Measurements from ENCODE around the gene FLT3. TPM values are rescaled to one million over a fixed set of nuclear protein-coding genes. Genes with fewer than 3 reads are reported as not detected.

FLT3 gene
- total RNA-seq, 4 donors from 2014 or later, result under 0.01 to 0.90 (median 0.24) TPM; not detected in 1

- no peaks in the 10 kb centered on the region for H3K36me3 ChIP-seq
- no peak for DNase-seq
- TF ChIP-seq POLR2A (IDR thresholded peaks at IDR 0.05) (no peak), CTCF (IDR thresholded peaks at IDR 0.05) (no peak)
- peaks cover 4 to 32% of the 10 kb centered on the region in 2 donors for H3K27me3 ChIP-seq
- intact Hi-C loops (cut with DNase I; ENCODE audit: low total_unique reads), result no loop called here
- no peak overlapping the region for H3K27ac ChIP-seq
- H3K4me3 ChIP-seq, result no peak overlapping the region
- peaks cover 0 to 6% of the 10 kb centered on the region in 2 donors for H3K4me1 ChIP-seq
- no peaks in the 10 kb centered on the region for H3K9me3 ChIP-seq
Observed at GRCh38 chr13:28099396-28100149, 803 bp downstream of the FLT3 start.

- H3K36me3 ChIP-seq, result no peaks in the 10 kb centered on the region
- H3K4me3 ChIP-seq, result no peak overlapping the region
- peaks cover 4 to 32% of the 10 kb centered on the region in 2 donors for H3K27me3 ChIP-seq
- no peak overlapping the region for H3K27ac ChIP-seq
- no peak for DNase-seq
- intact Hi-C loops (cut with DNase I; ENCODE audit: low total_unique reads), result no loop called here
- peaks cover 0 to 6% of the 10 kb centered on the region in 2 donors for H3K4me1 ChIP-seq
- no peaks in the 10 kb centered on the region for H3K9me3 ChIP-seq
- TF ChIP-seq CTCF (IDR thresholded peaks at IDR 0.05) (no peak), POLR2A (IDR thresholded peaks at IDR 0.05) (no peak)
Observed at GRCh38 chr13:28097503-28097902, 2.9 kb downstream of the FLT3 start.

- H3K27me3 ChIP-seq, result peaks cover 0 to 16% of the 10 kb centered on the region in 2 donors
- no peak for TF ChIP-seq POLR2A (IDR thresholded peaks at IDR 0.05)
- TF ChIP-seq CTCF (IDR thresholded peaks at IDR 0.05), result no peak
- no peak overlapping the region for H3K27ac ChIP-seq
- no peaks in the 10 kb centered on the region for H3K9me3 ChIP-seq
- no peak for DNase-seq
- intact Hi-C loops (cut with DNase I; ENCODE audit: low total_unique reads), result no loop called here
- no peaks in the 10 kb centered on the region for H3K36me3 ChIP-seq
- H3K4me1 ChIP-seq, result no peaks in the 10 kb centered on the region
- no peak overlapping the region for H3K4me3 ChIP-seq
Observed at GRCh38 chr13:28094306-28094705, 6.1 kb downstream of the FLT3 start.

- Histone ChIP-seq H3K36me3 (no peaks in the 10 kb centered on the region), H3K9me3 (no peaks in the 10 kb centered on the region), H3K27ac (no peak overlapping the region), H3K4me1 (no peaks in the 10 kb centered on the region), H3K4me3 (no peak overlapping the region), H3K27me3 (peaks cover 0 to 12% of the 10 kb centered on the region in 2 donors)
- TF ChIP-seq CTCF (IDR thresholded peaks at IDR 0.05), result no peak
- no peak for TF ChIP-seq POLR2A (IDR thresholded peaks at IDR 0.05)
- no peak for DNase-seq
- intact Hi-C loops (cut with DNase I; ENCODE audit: low total_unique reads), result no loop called here
Observed at GRCh38 chr13:28093881-28094280, 6.5 kb downstream of the FLT3 start.

- intact Hi-C loops (cut with DNase I; ENCODE audit: low total_unique reads), result no loop called here
- Histone ChIP-seq H3K27ac (no peak overlapping the region), H3K9me3 (no peaks in the 10 kb centered on the region), H3K36me3 (no peaks in the 10 kb centered on the region), H3K27me3 (peaks cover 0 to 5% of the 10 kb centered on the region in 2 donors), H3K4me3 (no peak overlapping the region), H3K4me1 (no peaks in the 10 kb centered on the region)
- DNase-seq, result no peak
- no peak for TF ChIP-seq POLR2A (IDR thresholded peaks at IDR 0.05)
- no peak for TF ChIP-seq CTCF (IDR thresholded peaks at IDR 0.05)
Observed at GRCh38 chr13:28092431-28092830, 7.9 kb downstream of the FLT3 start.
